ENCODE measurements around the gene ABCC9. TPM values are rescaled to one million over a fixed set of nuclear protein-coding genes. Genes with fewer than 3 reads are reported as not detected.

Gene ABCC9
- total RNA-seq, 1 experiment from 2014 or later: not detected

GRCh38 chr12:21939435-21939834 lies 1.8 kb downstream of the ABCC9 start:
- DNase-seq: no peak
- Histone ChIP-seq H4K5ac (ENCODE audit: insufficient read length, low read depth, low read length) (no peak overlapping the region), H2BK20ac (ENCODE audit: low read depth, low read length, poor library complexity, severe bottlenecking) (no peak overlapping the region), H3K27ac (ENCODE audit: insufficient read length, low read depth, low read length) (no peak overlapping the region), H3K4me2 (ENCODE audit: insufficient read depth, insufficient read length, low read length) (no peak overlapping the region), H3K9me3 (ENCODE audit: control insufficient read depth, low read depth, low read length) (no peaks in the 10 kb centered on the region), H3K9ac (ENCODE audit: extremely low read depth, insufficient read length, low read length) (no peak overlapping the region), H3K23me2 (ENCODE audit: insufficient read length, low read depth, low read length, poor library complexity, severe bottlenecking) (peaks cover 15% of the 10 kb centered on the region), H2AFZ (ENCODE audit: low read length) (no peak overlapping the region), H2BK15ac (ENCODE audit: low read depth, low read length) (no peak overlapping the region), H3K14ac (ENCODE audit: insufficient read depth, low read length) (no peak overlapping the region), H3K79me2 (ENCODE audit: insufficient read depth, low read length) (no peaks in the 10 kb centered on the region), H3K23ac (ENCODE audit: insufficient read length, low read depth, low read length) (no peak overlapping the region), H4K20me1 (ENCODE audit: control insufficient read depth, insufficient read depth, insufficient read length) (no peaks in the 10 kb centered on the region), H3K4ac (ENCODE audit: low read depth, low read length) (no peak overlapping the region), H2BK5ac (ENCODE audit: insufficient read length, low read length) (no peak overlapping the region), H3K79me1 (ENCODE audit: insufficient read depth, low read depth, low read length, poor library complexity, severe bottlenecking) (no peaks in the 10 kb centered on the region), H2BK12ac (ENCODE audit: insufficient read length, low read depth, low read length) (no peak overlapping the region), H2BK120ac (ENCODE audit: low read depth, low read length, poor library complexity, severe bottlenecking) (no peak overlapping the region), H2AK5ac (ENCODE audit: insufficient read length, low read length) (no peak overlapping the region), H3T11ph (ENCODE audit: low read length) (no peak overlapping the region), H4K91ac (ENCODE audit: insufficient read length, low read depth, low read length) (no peak overlapping the region), H3K18ac (ENCODE audit: insufficient read length, low read depth, low read length) (no peak overlapping the region), H3K4me1 (ENCODE audit: insufficient read depth, low read length) (no peaks in the 10 kb centered on the region), H4K8ac (replicated peaks; ENCODE audit: insufficient read length, low read depth, low read length) (no peak overlapping the region), H3K27me3 (ENCODE audit: insufficient read depth, low read length) (peaks cover 12% of the 10 kb centered on the region; the same call in 1 of the 2 replicates), H3K56ac (ENCODE audit: insufficient read length, low read depth, low read length) (no peak overlapping the region)
- Mint-ChIP-seq H3K9me3 (no peaks in the 10 kb centered on the region), H3K4me1 (peaks cover 14 to 17% of the 10 kb centered on the region in 2 experiments), H3K27ac (no peak overlapping the region), H3K4me3 (no peak overlapping the region), H3K36me3 (ENCODE audit: insufficient read depth in 1 of 3, low read depth in 3 of 3) (no peaks in the 10 kb centered on the region), H3K27me3 (ENCODE audit: low read depth) (peaks cover 75% of the 10 kb centered on the region)
- TF ChIP-seq, protein P1, sequence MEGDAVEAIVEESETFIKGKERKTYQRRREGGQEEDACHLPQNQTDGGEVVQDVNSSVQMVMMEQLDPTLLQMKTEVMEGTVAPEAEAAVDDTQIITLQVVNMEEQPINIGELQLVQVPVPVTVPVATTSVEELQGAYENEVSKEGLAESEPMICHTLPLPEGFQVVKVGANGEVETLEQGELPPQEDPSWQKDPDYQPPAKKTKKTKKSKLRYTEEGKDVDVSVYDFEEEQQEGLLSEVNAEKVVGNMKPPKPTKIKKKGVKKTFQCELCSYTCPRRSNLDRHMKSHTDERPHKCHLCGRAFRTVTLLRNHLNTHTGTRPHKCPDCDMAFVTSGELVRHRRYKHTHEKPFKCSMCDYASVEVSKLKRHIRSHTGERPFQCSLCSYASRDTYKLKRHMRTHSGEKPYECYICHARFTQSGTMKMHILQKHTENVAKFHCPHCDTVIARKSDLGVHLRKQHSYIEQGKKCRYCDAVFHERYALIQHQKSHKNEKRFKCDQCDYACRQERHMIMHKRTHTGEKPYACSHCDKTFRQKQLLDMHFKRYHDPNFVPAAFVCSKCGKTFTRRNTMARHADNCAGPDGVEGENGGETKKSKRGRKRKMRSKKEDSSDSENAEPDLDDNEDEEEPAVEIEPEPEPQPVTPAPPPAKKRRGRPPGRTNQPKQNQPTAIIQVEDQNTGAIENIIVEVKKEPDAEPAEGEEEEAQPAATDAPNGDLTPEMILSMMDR (conservative IDR thresholded peaks at IDR 0.05): no peak
- WGBS (ENCODE audit: extremely low coverage, insufficient read length, low lambda C conversion rate): no CpG with 5 or more reads among the region's 4 CpGs

Measured in H9 (cell line).